GM12878 (cell line): ENCODE measurements around the gene IGFBP2. TPM values are rescaled to one million over a fixed set of nuclear protein-coding genes. Genes with fewer than 3 reads are reported as not detected.
A peak's percentile ranks its signal among the peaks of the same experiment; 100 is the strongest.

Source experiments
- ATF2 ChIP-seq: IDR thresholded peaks from 2 replicates; pipeline ENCODE4 v1.6.1; 2012; ENCODE audit warnings: low read length, inconsistent platforms
- BRCA1 ChIP-seq: IDR thresholded peaks from 2 replicates; pipeline ENCODE4 v1.6.1; 2011; ENCODE audit warnings: low read depth, low read length, improper control_type of control experiment
- CBX5 ChIP-seq: sonication (generic); IDR thresholded peaks from 2 replicates; pipeline ENCODE4 v1.6.1; 2016; ENCODE audit warnings: low read depth, moderate library complexity, mild to moderate bottlenecking, inconsistent platforms
- CREB1 ChIP-seq: IDR thresholded peaks from 2 replicates; pipeline ENCODE4 v1.6.1; 2012; ENCODE audit warnings: low read depth, mild to moderate bottlenecking, inconsistent platforms
- IKZF2 ChIP-seq, 2 experiments: fragments of 450-650 bp; IDR thresholded peaks; 2 replicates each; pipeline ENCODE4 v1.6.1; 2017; ENCODE audit warnings: mild to moderate bottlenecking in 2 of 2, moderate library complexity in 2 of 2
- JUNB ChIP-seq: IDR thresholded peaks from 2 replicates; pipeline ENCODE4 v1.6.1; 2016; ENCODE audit warnings: antibody characterized with exemption, mild to moderate bottlenecking
- KLF5 ChIP-seq: fragments of 450-650 bp; IDR thresholded peaks from 2 replicates; pipeline ENCODE4 v1.6.1; 2014; ENCODE audit warnings: mild to moderate bottlenecking; ENCODE audit not compliant: partially characterized antibody
- LARP7 ChIP-seq: fragments of 450-650 bp; IDR thresholded peaks from 2 replicates; pipeline ENCODE4 v1.6.1; 2017; ENCODE audit warnings: mild to moderate bottlenecking
- MEF2A ChIP-seq: IDR thresholded peaks from 2 replicates; pipeline ENCODE4 v1.6.1; 2011; ENCODE audit warnings: low read depth, mild to moderate bottlenecking, low read length, moderate library complexity; ENCODE audit not compliant: insufficient read depth
- MTA2 ChIP-seq: fragments of 450-650 bp; IDR thresholded peaks from 2 replicates; pipeline ENCODE4 v1.6.1; 2016; ENCODE audit warnings: low read depth, mild to moderate bottlenecking, moderate library complexity
- MYC ChIP-seq: IDR thresholded peaks from 2 replicates; pipeline ENCODE4 v1.6.1; 2011; ENCODE audit warnings: mild to moderate bottlenecking, low read length, moderate library complexity, inconsistent platforms; ENCODE audit not compliant: insufficient read depth, insufficient replicate concordance, insufficient read length, severe bottlenecking
- PAX8 ChIP-seq: fragments of 450-650 bp; IDR thresholded peaks from 2 replicates; pipeline ENCODE4 v1.6.1; 2017; ENCODE audit warnings: mild to moderate bottlenecking, moderate library complexity
- POLR2A ChIP-seq: IDR thresholded peaks from 2 replicates; pipeline ENCODE4 v1.6.1; 2011; ENCODE audit warnings: low read depth, mild to moderate bottlenecking, low read length
- POU2F2 ChIP-seq: IDR thresholded peaks from 3 replicates; pipeline ENCODE4 v1.6.1; 2011; ENCODE audit warnings: low read depth, mild to moderate bottlenecking, low read length, borderline replicate concordance
- SIN3A ChIP-seq: IDR thresholded peaks from 2 replicates; pipeline ENCODE4 v1.6.1; 2012; ENCODE audit warnings: low read depth, low read length, improper control_type of control experiment
- SIX5 ChIP-seq: IDR thresholded peaks from 2 replicates; pipeline ENCODE4 v1.6.1; 2011; ENCODE audit warnings: mild to moderate bottlenecking, low read depth, low read length, moderate library complexity; ENCODE audit not compliant: severe bottlenecking
- SMAD5 ChIP-seq: IDR thresholded peaks from 2 replicates; pipeline ENCODE4 v1.6.1; 2016; ENCODE audit warnings: antibody characterized with exemption, low read depth
- polyA plus RNA-seq, 11 experiments: library from polyadenylated mRNA; depleted of rRNA in 4 of 11; unstranded in 6 of 11; stranded (reverse) in 5 of 11; fragments of >200 nt; fragmentation: Nextera tagmentation in 4 of 11; fragmentation: Illumina TruSeq in 1 of 11; extraction: Ambion mirVana in 4 of 11; extraction: Trizol in 1 of 11; gene quantifications; 1 replicate in 1 of 11; 2 replicates in 10 of 11; pipeline versions ENCODE4 v1.2.1 to v1.2.3, GENCODE V29; 2011 to 2016; ENCODE audit warnings: inconsistent platforms in 2 of 11, missing spikeins in 2 of 11, low read depth in 1 of 11
- total RNA-seq, 4 experiments: library from RNA; depleted of rRNA in 3 of 4; stranded (reverse); fragments of >200 nt in 3 of 4; fragmentation: Illumina TruSeq in 1 of 4; extraction: Trizol in 1 of 4; gene quantifications; 2 replicates each; pipeline versions ENCODE4 v1.2.1 to v1.2.3, GENCODE V29; 2013 to 2021
- TF ChIP-seq, protein P1 (sequence below): IDR thresholded peaks from 2 replicates; pipeline ENCODE4 v1.6.1; 2012; ENCODE audit warnings: low read depth, low read length, improper control_type of control experiment
- TF ChIP-seq, protein P2 (sequence below): fragments of 450-650 bp; IDR thresholded peaks from 2 replicates; pipeline ENCODE4 v1.6.1; 2018; ENCODE audit warnings: mild to moderate bottlenecking, low read depth, moderate library complexity; ENCODE audit not compliant: partially characterized antibody
- TF ChIP-seq, protein P3 (sequence below): IDR thresholded peaks from 2 replicates; pipeline ENCODE4 v1.6.1; 2012; ENCODE audit warnings: low read depth, low read length, improper control_type of control experiment
- TF ChIP-seq, protein P4 (sequence below): fragments of 450-650 bp; IDR thresholded peaks from 2 replicates; pipeline ENCODE4 v1.6.1; 2017; ENCODE audit warnings: borderline replicate concordance

The IGFBP2 gene
- total and polyA plus RNA-seq, 10 of the 15 experiments (the other 5 are each of a cell fraction or from before 2014, with no cell fraction given): 0.11 to 1.5 (median 0.38) TPM; not detected in 5

GRCh38 chr2:216606551-216607276 is 26.5 kb upstream of the IGFBP2 start (continued):
- TF ChIP-seq, protein P1, sequence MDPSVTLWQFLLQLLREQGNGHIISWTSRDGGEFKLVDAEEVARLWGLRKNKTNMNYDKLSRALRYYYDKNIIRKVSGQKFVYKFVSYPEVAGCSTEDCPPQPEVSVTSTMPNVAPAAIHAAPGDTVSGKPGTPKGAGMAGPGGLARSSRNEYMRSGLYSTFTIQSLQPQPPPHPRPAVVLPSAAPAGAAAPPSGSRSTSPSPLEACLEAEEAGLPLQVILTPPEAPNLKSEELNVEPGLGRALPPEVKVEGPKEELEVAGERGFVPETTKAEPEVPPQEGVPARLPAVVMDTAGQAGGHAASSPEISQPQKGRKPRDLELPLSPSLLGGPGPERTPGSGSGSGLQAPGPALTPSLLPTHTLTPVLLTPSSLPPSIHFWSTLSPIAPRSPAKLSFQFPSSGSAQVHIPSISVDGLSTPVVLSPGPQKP: no peak
- TF ChIP-seq POU2F2 (no peak), MTA2 (peak; percentile 61; the same call in 1 of the 2 replicates), SIN3A (no peak), CBX5 (peak; percentile 64; the same call in 1 of the 2 replicates), PAX8 (no peak), SMAD5 (no peak), CREB1 (peak; percentile 83), LARP7 (no peak), KLF5 (no peak), SIX5 (no peak), BRCA1 (no peak), MEF2A (no peak), MYC (no peak), JUNB (no peak), IKZF2 (IDR thresholded peaks at IDR 0.05) (peak in 1 of 2 experiments; percentile 45; a peak in 2 of 4 replicates), ATF2 (no peak), POLR2A (peak; percentile 66)
- TF ChIP-seq, protein P2, sequence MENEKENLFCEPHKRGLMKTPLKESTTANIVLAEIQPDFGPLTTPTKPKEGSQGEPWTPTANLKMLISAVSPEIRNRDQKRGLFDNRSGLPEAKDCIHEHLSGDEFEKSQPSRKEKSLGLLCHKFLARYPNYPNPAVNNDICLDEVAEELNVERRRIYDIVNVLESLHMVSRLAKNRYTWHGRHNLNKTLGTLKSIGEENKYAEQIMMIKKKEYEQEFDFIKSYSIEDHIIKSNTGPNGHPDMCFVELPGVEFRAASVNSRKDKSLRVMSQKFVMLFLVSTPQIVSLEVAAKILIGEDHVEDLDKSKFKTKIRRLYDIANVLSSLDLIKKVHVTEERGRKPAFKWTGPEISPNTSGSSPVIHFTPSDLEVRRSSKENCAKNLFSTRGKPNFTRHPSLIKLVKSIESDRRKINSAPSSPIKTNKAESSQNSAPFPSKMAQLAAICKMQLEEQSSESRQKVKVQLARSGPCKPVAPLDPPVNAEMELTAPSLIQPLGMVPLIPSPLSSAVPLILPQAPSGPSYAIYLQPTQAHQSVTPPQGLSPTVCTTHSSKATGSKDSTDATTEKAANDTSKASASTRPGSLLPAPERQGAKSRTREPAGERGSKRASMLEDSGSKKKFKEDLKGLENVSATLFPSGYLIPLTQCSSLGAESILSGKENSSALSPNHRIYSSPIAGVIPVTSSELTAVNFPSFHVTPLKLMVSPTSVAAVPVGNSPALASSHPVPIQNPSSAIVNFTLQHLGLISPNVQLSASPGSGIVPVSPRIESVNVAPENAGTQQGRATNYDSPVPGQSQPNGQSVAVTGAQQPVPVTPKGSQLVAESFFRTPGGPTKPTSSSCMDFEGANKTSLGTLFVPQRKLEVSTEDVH: no peak
- TF ChIP-seq, protein P3, sequence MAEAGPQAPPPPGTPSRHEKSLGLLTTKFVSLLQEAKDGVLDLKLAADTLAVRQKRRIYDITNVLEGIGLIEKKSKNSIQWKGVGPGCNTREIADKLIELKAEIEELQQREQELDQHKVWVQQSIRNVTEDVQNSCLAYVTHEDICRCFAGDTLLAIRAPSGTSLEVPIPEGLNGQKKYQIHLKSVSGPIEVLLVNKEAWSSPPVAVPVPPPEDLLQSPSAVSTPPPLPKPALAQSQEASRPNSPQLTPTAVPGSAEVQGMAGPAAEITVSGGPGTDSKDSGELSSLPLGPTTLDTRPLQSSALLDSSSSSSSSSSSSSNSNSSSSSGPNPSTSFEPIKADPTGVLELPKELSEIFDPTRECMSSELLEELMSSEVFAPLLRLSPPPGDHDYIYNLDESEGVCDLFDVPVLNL: no peak
- TF ChIP-seq, protein P4, sequence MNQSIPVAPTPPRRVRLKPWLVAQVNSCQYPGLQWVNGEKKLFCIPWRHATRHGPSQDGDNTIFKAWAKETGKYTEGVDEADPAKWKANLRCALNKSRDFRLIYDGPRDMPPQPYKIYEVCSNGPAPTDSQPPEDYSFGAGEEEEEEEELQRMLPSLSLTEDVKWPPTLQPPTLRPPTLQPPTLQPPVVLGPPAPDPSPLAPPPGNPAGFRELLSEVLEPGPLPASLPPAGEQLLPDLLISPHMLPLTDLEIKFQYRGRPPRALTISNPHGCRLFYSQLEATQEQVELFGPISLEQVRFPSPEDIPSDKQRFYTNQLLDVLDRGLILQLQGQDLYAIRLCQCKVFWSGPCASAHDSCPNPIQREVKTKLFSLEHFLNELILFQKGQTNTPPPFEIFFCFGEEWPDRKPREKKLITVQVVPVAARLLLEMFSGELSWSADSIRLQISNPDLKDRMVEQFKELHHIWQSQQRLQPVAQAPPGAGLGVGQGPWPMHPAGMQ: no peak
